GM21447 (cell line): Measurements from ENCODE around the gene ARHGEF38.
"Not testable (repeated sequence)": the region's sequence is repeated elsewhere in the genome, so short reads cannot be mapped to it uniquely, and the experiment has no call there.

ENCODE experiments used
- ATAC-seq: cut with Tn5 transposase; IDR thresholded peaks from one replicate; pipeline ENCODE4 v1.9.1; 2021; ENCODE audit not compliant: unreplicated experiment

Gene ARHGEF38

GRCh38 chr4:105605493-105605892 lies 53.1 kb downstream of the ARHGEF38 start:
- peak; percentile 39 for ATAC-seq

GRCh38 chr4:105607876-105608275 lies 55.5 kb downstream of the ARHGEF38 start:
- no peak for ATAC-seq

- ATAC-seq: not testable (repeated sequence)
These were observed 57.4 kb downstream of the ARHGEF38 start for GRCh38 chr4:105609819-105610218.

GRCh38 chr4:105613306-105613705 lies 60.9 kb downstream of the ARHGEF38 start:
- ATAC-seq: no peak

GRCh38 chr4:105619188-105619931 lies 66.9 kb downstream of the ARHGEF38 start:
- ATAC-seq: no peak

GRCh38 chr4:105620640-105621323 lies 68.4 kb downstream of the ARHGEF38 start:
- ATAC-seq: no peak

- ATAC-seq: no peak
These were observed 69.8 kb downstream of the ARHGEF38 start for GRCh38 chr4:105622269-105622668.

GRCh38 chr4:105623099-105623498 lies 70.7 kb downstream of the ARHGEF38 start:
- no peak for ATAC-seq

GRCh38 chr4:105624530-105624929 lies 72.1 kb downstream of the ARHGEF38 start:
- ATAC-seq: peak; percentile 72

- no peak for ATAC-seq
These were observed 72.8 kb downstream of the ARHGEF38 start for GRCh38 chr4:105625214-105625613.

GRCh38 chr4:105626846-105627245 lies 74.4 kb downstream of the ARHGEF38 start:
- ATAC-seq: no peak

GRCh38 chr4:105627620-105628019 lies 75.2 kb downstream of the ARHGEF38 start:
- ATAC-seq: no peak

- ATAC-seq: no peak
These were observed 78.5 kb downstream of the ARHGEF38 start for GRCh38 chr4:105630670-105631655.

- no peak for ATAC-seq
These were observed 79.5 kb downstream of the ARHGEF38 start for GRCh38 chr4:105631818-105632400.

GRCh38 chr4:105632599-105632998 lies 80.2 kb downstream of the ARHGEF38 start:
- no peak for ATAC-seq

- no peak for ATAC-seq
These were observed 80.8 kb downstream of the ARHGEF38 start for GRCh38 chr4:105633241-105633640.

GRCh38 chr4:105634402-105635080 lies 82.1 kb downstream of the ARHGEF38 start:
- no peak for ATAC-seq

- ATAC-seq: peak; percentile 79
These were observed 85.2 kb downstream of the ARHGEF38 start for GRCh38 chr4:105637408-105638176.

GRCh38 chr4:105641845-105642244 lies 89.4 kb downstream of the ARHGEF38 start:
- ATAC-seq: no peak

- no peak for ATAC-seq
These were observed 91.8 kb downstream of the ARHGEF38 start for GRCh38 chr4:105644257-105644656.
